HEK293T (cell line): ENCODE measurements around the gene DPRX.

Experiments used
- CTCF ChIA-PET: fragments of 350-600 bp; formaldehyde crosslinking; extraction: SDS; loops from one replicate; lab custom pipeline; 2021; ENCODE audit warnings: antibody characterized with exemption, inconsistent platforms; lab: Yijun Ruan, JAX
- POLR2A ChIA-PET: fragments of 350-600 bp; formaldehyde crosslinking; extraction: SDS; loops from one replicate; lab custom pipeline; 2020; ENCODE audit warnings: antibody characterized with exemption, inconsistent platforms; lab: Yijun Ruan, JAX
- DNase-seq: peaks from one replicate; pipeline ENCODE4 v3.0.0; 2012; ENCODE audit warnings: mixed read lengths; ENCODE audit errors: extremely low spot score
- ARNT ChIP-seq: fragments of 450-650 bp; IDR thresholded peaks from 2 replicates; pipeline ENCODE4 v1.6.1; 2017; ENCODE audit warnings: mild to moderate bottlenecking
- BHLHE40 ChIP-seq: fragments of 450-650 bp; IDR thresholded peaks from 2 replicates; pipeline ENCODE4 v1.6.1; 2016; ENCODE audit warnings: mild to moderate bottlenecking, moderate library complexity, borderline replicate concordance
- CTBP1 ChIP-seq: fragments of 450-650 bp; IDR thresholded peaks from 2 replicates; pipeline ENCODE4 v1.6.1; 2016; ENCODE audit warnings: borderline replicate concordance
- ELF4 ChIP-seq: fragments of 450-650 bp; IDR thresholded peaks from 2 replicates; pipeline ENCODE4 v1.6.1; 2017; ENCODE audit warnings: antibody characterized with exemption
- FOXA1 ChIP-seq: fragments of 450-650 bp; IDR thresholded peaks from 2 replicates; pipeline ENCODE4 v1.6.1; 2016; ENCODE audit warnings: mild to moderate bottlenecking
- FOXK2 ChIP-seq: fragments of 450-650 bp; IDR thresholded peaks from 2 replicates; pipeline ENCODE4 v1.6.1; 2016; ENCODE audit warnings: mild to moderate bottlenecking
- FOXM1 ChIP-seq: fragments of 450-650 bp; IDR thresholded peaks from 2 replicates; pipeline ENCODE4 v1.6.1; 2017; ENCODE audit warnings: mild to moderate bottlenecking, borderline replicate concordance
- HDGF ChIP-seq: fragments of 450-650 bp; IDR thresholded peaks from 2 replicates; pipeline ENCODE4 v1.6.1; 2017; ENCODE audit warnings: antibody characterized with exemption, borderline replicate concordance
- L3MBTL2 ChIP-seq: fragments of 450-650 bp; conservative IDR thresholded peaks from 2 replicates; pipeline ENCODE4 v1.6.1; 2016; ENCODE audit warnings: mild to moderate bottlenecking
- LEF1 ChIP-seq: fragments of 450-650 bp; IDR thresholded peaks from 2 replicates; pipeline ENCODE4 v1.6.1; 2017; ENCODE audit warnings: mild to moderate bottlenecking, borderline replicate concordance
- NFRKB ChIP-seq: fragments of 450-650 bp; IDR thresholded peaks from 2 replicates; pipeline ENCODE4 v1.6.1; 2016; ENCODE audit warnings: mild to moderate bottlenecking, moderate library complexity
- PKNOX1 ChIP-seq: fragments of 450-650 bp; IDR thresholded peaks from 2 replicates; pipeline ENCODE4 v1.6.1; 2016
- SP1 ChIP-seq: fragments of 450-650 bp; IDR thresholded peaks from 2 replicates; pipeline ENCODE4 v1.6.1; 2017
- SUZ12 ChIP-seq: fragments of 450-650 bp; IDR thresholded peaks from 2 replicates; pipeline ENCODE4 v1.6.1; 2016; ENCODE audit warnings: mild to moderate bottlenecking
- TARDBP ChIP-seq: fragments of 450-650 bp; IDR thresholded peaks from 2 replicates; pipeline ENCODE4 v1.6.1; 2016
- ZNF384 ChIP-seq: fragments of 450-650 bp; IDR thresholded peaks from 2 replicates; pipeline ENCODE4 v1.6.1; 2016

The DPRX gene

GRCh38 chr19:53597023-53597422 is 34.8 kb upstream of the DPRX start:
- ChIA-PET CTCF (no interaction called here), POLR2A (no interaction called here)
- TF ChIP-seq BHLHE40 (no peak), PKNOX1 (no peak), FOXK2 (no peak)
- DNase-seq = no peak

- POLR2A ChIA-PET = no interaction called here
- DNase-seq = no peak
- CTCF ChIA-PET = no interaction called here
- no peak for TF ChIP-seq HDGF
- TF ChIP-seq TARDBP = no peak
- no peak for TF ChIP-seq NFRKB
- TF ChIP-seq SP1 = no peak
- TF ChIP-seq PKNOX1 = no peak
- no peak for TF ChIP-seq L3MBTL2
- no peak for TF ChIP-seq FOXK2
- TF ChIP-seq SUZ12 = no peak
- TF ChIP-seq FOXM1 = no peak
- TF ChIP-seq ELF4 = no peak
- no peak for TF ChIP-seq BHLHE40
Measured at GRCh38 chr19:53598361-53598760, 33.4 kb upstream of the DPRX start.

- DNase-seq = no peak
- ChIA-PET POLR2A (no interaction called here), CTCF (no interaction called here)
- TF ChIP-seq ARNT = no peak
- TF ChIP-seq NFRKB = no peak
- no peak for TF ChIP-seq SUZ12
- TF ChIP-seq PKNOX1 = no peak
- no peak for TF ChIP-seq FOXM1
- no peak for TF ChIP-seq FOXK2
- no peak for TF ChIP-seq LEF1
- TF ChIP-seq HDGF = no peak
- TF ChIP-seq SP1 = no peak
- no peak for TF ChIP-seq TARDBP
- no peak for TF ChIP-seq ZNF384
- TF ChIP-seq CTBP1 = no peak
- no peak for TF ChIP-seq L3MBTL2
- TF ChIP-seq BHLHE40 = no peak
- no peak for TF ChIP-seq ELF4
- no peak for TF ChIP-seq FOXA1
Measured at GRCh38 chr19:53600217-53600616, 31.6 kb upstream of the DPRX start.

- TF ChIP-seq SUZ12 = no peak
- no peak for TF ChIP-seq HDGF
- TF ChIP-seq CTBP1 = no peak
- TF ChIP-seq PKNOX1 = no peak
- no peak for TF ChIP-seq BHLHE40
- TF ChIP-seq FOXM1 = no peak
- no peak for TF ChIP-seq NFRKB
- TF ChIP-seq TARDBP = no peak
- TF ChIP-seq FOXK2 = no peak
- TF ChIP-seq L3MBTL2 = no peak
- no peak for TF ChIP-seq ARNT
- TF ChIP-seq SP1 = no peak
- TF ChIP-seq ELF4 = no peak
- TF ChIP-seq LEF1 = no peak
- TF ChIP-seq FOXA1 = no peak
- TF ChIP-seq ZNF384 = no peak
- no peak for DNase-seq
- ChIA-PET POLR2A (no interaction called here), CTCF (no interaction called here)
Measured at GRCh38 chr19:53606031-53606430, 25.8 kb upstream of the DPRX start.

GRCh38 chr19:53608381-53608780 is 23.4 kb upstream of the DPRX start:
- DNase-seq = no peak
- CTCF ChIA-PET = no interaction called here
- no peak for TF ChIP-seq PKNOX1
- POLR2A ChIA-PET = no interaction called here

GRCh38 chr19:53612762-53613526 is 18.9 kb upstream of the DPRX start:
- TF ChIP-seq PKNOX1 (no peak), SP1 (no peak), ZNF384 (no peak), FOXK2 (no peak), NFRKB (no peak), HDGF (no peak), FOXA1 (no peak), ARNT (no peak)
- POLR2A ChIA-PET = no interaction called here
- no peak for DNase-seq
- CTCF ChIA-PET = no interaction called here
